Stimulated activated memory B cell treated with anti-CD40 and anti-IgM and Interleukin-4, amounts not matched to agents 10 μg/mL and 1 μg/mL and 100 μg/mL, for 72 hours (primary cell): ENCODE results near the gene PBOV1.

ENCODE experiments used
- ATAC-seq: fragments of 150-1000 bp; cut with Tn5 transposase; 2 replicates; pipeline ENCODE4 v1.10.0; 2021
- H3K27ac Mint-ChIP-seq: one replicate; pipeline ENCODE4 v1.8.0; 2022; ENCODE audit warnings: mild to moderate bottlenecking, mixed read lengths
- H3K27me3 Mint-ChIP-seq: one replicate; pipeline ENCODE4 v1.8.0; 2022; ENCODE audit warnings: mixed read lengths
- H3K36me3 Mint-ChIP-seq: one replicate; pipeline ENCODE4 v1.8.0; 2022; ENCODE audit warnings: mixed read lengths
- H3K4me1 Mint-ChIP-seq: one replicate; pipeline ENCODE4 v1.8.0; 2022; ENCODE audit warnings: mixed read lengths
- H3K4me3 Mint-ChIP-seq: one replicate; pipeline ENCODE4 v1.8.0; 2022; ENCODE audit warnings: mild to moderate bottlenecking, moderate library complexity, mixed read lengths
- H3K9me3 Mint-ChIP-seq: one replicate; pipeline ENCODE4 v1.8.0; 2022; ENCODE audit warnings: mixed read lengths

PBOV1 gene

GRCh38 chr6:138245751-138246150 lies 27.5 kb upstream of the PBOV1 start:
- Mint-ChIP-seq H3K27me3 (peaks cover 14% of the 10 kb centered on the region), H3K36me3 (no peaks in the 10 kb centered on the region), H3K4me3 (no peak overlapping the region), H3K27ac (no peak overlapping the region), H3K4me1 (no peaks in the 10 kb centered on the region), H3K9me3 (no peaks in the 10 kb centered on the region)
- no peak for ATAC-seq

DNA sequence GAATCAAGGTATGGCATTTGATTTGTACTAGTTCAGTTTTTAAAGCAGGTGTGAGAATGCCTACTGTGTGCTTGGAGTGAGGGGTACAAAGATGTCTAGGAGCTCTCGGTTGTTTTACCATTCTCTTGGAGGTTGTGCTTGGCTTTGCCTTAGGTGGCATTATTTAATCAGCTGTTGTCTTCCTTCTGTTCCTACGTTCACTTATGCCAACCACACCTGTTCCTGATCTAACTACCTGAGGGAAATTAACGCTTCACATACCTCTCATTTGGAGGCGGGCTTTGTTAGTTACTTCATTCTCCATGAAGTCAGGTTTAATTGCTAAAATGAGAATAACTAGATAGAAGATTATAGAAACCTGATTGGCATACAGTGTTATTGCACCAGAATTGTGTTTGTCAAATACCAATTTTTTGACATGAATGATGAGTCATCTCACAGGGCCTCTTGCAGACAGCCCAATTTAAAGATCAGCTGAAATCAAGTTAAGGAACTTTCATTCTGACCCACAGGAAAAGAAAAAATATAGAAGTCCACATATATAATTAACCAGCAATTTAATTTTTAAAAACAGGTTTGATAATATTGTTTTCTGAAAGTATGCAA lies 24.8 kb upstream of the PBOV1 start:
- peaks cover 14% of the 10 kb centered on the region for H3K27me3 Mint-ChIP-seq
- no peak overlapping the region for H3K4me3 Mint-ChIP-seq
- no peaks in the 10 kb centered on the region for H3K36me3 Mint-ChIP-seq
- no peaks in the 10 kb centered on the region for H3K9me3 Mint-ChIP-seq
- no peak for ATAC-seq
- no peak overlapping the region for H3K27ac Mint-ChIP-seq
- H3K4me1 Mint-ChIP-seq: no peaks in the 10 kb centered on the region

GRCh38 chr6:138241934-138242333 lies 23.6 kb upstream of the PBOV1 start:
- no peaks in the 10 kb centered on the region for H3K36me3 Mint-ChIP-seq
- no peaks in the 10 kb centered on the region for H3K4me1 Mint-ChIP-seq
- peaks cover 14% of the 10 kb centered on the region for H3K27me3 Mint-ChIP-seq
- no peak for ATAC-seq
- no peak overlapping the region for H3K27ac Mint-ChIP-seq
- H3K4me3 Mint-ChIP-seq: no peak overlapping the region
- H3K9me3 Mint-ChIP-seq: no peaks in the 10 kb centered on the region

DNA sequence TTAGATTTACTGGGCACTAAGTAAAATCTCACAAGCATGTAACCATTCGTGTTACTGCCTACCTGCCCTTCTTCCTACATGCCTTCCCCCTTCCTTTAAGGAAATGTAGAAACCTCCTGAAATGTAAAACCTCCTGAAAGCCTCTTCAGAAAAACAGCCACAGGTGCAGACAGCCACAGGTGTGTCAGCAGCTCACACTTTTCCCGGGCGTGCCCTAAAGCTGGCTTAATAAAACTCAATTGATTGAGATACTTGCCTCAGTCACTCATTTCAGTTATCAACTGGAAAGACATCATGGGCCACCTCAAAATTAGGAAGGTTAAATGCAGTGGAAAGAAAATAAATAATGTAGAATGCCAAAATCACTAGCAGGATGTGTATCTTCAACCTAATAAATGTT lies 23.1 kb upstream of the PBOV1 start:
- no peaks in the 10 kb centered on the region for H3K9me3 Mint-ChIP-seq
- ATAC-seq: no peak

DNA sequence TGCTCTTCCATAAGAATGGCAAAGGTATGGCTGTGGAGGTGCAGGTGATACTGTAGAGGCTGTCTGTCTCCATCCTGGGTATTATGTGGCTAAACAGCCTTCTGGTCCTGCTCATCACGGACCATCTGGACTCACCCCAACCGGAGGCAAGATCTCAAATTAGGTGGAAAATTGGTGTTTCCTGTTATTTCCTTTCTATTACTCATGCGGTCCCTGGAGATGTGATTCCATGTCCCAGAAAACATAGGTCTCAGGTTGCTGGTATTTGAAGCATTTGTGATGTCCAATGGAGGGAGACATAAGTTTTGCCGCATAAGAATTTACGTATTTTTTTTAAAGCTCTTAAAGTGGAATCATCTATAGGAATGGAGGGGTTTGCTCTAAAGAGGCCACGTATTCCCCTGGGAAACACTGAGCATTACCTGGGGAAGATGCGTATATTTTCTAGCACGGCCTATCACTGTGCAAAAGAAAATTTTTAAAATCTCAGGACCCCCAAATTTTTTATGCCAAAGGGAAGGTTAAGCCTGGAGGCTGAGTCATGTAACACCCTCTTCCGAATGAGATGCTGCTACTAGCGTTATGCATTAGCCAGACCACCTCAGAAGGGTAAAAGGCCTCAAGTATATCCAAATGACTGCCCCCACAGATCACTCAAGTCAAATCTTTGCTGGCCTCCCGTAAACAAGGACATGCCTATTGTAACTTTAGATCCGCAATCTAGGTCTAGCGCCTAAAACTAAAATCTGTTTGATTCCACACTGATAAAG lies 22.4 kb upstream of the PBOV1 start:
- ATAC-seq: no peak
- Mint-ChIP-seq H3K27ac (no peak overlapping the region), H3K9me3 (no peaks in the 10 kb centered on the region), H3K4me3 (no peak overlapping the region), H3K4me1 (no peaks in the 10 kb centered on the region), H3K36me3 (no peaks in the 10 kb centered on the region), H3K27me3 (peaks cover 14% of the 10 kb centered on the region)

More for the DNA sequence above, 23.1 kb upstream of the PBOV1 start:
- no peaks in the 10 kb centered on the region for H3K4me1 Mint-ChIP-seq
- peaks cover 14% of the 10 kb centered on the region for H3K27me3 Mint-ChIP-seq
- H3K36me3 Mint-ChIP-seq: no peaks in the 10 kb centered on the region
- no peak overlapping the region for H3K27ac Mint-ChIP-seq
- no peak overlapping the region for H3K4me3 Mint-ChIP-seq

GRCh38 chr6:138239774-138240173 lies 21.5 kb upstream of the PBOV1 start:
- Mint-ChIP-seq H3K27me3 (peaks cover 14% of the 10 kb centered on the region), H3K27ac (no peak overlapping the region)

GRCh38 chr6:138238368-138238767 lies 20.1 kb upstream of the PBOV1 start:
- no peak for ATAC-seq
- no peak overlapping the region for H3K4me3 Mint-ChIP-seq
- H3K27me3 Mint-ChIP-seq: peaks cover 19% of the 10 kb centered on the region
- no peaks in the 10 kb centered on the region for H3K36me3 Mint-ChIP-seq
- no peaks in the 10 kb centered on the region for H3K4me1 Mint-ChIP-seq
- H3K9me3 Mint-ChIP-seq: no peaks in the 10 kb centered on the region
- H3K27ac Mint-ChIP-seq: no peak overlapping the region

More at GRCh38 chr6:138239774-138240173, 21.5 kb upstream of the PBOV1 start:
- H3K36me3 Mint-ChIP-seq: no peaks in the 10 kb centered on the region
- H3K9me3 Mint-ChIP-seq: no peaks in the 10 kb centered on the region
- no peak for ATAC-seq
- H3K4me3 Mint-ChIP-seq: no peak overlapping the region
- H3K4me1 Mint-ChIP-seq: no peaks in the 10 kb centered on the region

DNA sequence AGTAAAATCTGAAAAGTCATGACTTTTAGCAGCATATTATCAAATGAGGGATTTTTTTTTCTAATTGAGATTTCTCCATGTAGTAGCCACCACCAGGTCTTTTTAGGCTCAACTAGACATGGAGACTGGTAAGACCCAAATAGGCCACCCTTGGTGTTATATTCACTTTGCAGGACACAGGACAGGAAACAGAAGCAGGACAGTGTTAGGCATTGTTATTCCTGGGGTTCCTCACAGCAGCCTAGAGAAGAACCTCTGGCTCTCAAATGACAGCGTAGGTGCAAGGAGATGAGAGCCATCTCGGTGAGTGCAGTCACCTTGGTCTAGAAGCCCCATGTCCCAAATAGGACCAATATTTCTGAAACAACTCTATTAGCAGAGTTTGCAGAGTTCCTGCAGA lies 19.2 kb upstream of the PBOV1 start:
- no peak for ATAC-seq
- H3K36me3 Mint-ChIP-seq: no peaks in the 10 kb centered on the region
- H3K27ac Mint-ChIP-seq: no peak overlapping the region
- H3K4me3 Mint-ChIP-seq: no peak overlapping the region
- no peaks in the 10 kb centered on the region for H3K9me3 Mint-ChIP-seq
- no peaks in the 10 kb centered on the region for H3K4me1 Mint-ChIP-seq
- H3K27me3 Mint-ChIP-seq: peaks cover 18% of the 10 kb centered on the region

- Mint-ChIP-seq H3K9me3 (no peaks in the 10 kb centered on the region), H3K4me3 (no peak overlapping the region), H3K4me1 (peaks cover 5% of the 10 kb centered on the region), H3K27ac (no peak overlapping the region), H3K36me3 (no peaks in the 10 kb centered on the region), H3K27me3 (peaks cover 14% of the 10 kb centered on the region)
- no peak for ATAC-seq
Observed at GRCh38 chr6:138235693-138236092, 17.4 kb upstream of the PBOV1 start.

DNA sequence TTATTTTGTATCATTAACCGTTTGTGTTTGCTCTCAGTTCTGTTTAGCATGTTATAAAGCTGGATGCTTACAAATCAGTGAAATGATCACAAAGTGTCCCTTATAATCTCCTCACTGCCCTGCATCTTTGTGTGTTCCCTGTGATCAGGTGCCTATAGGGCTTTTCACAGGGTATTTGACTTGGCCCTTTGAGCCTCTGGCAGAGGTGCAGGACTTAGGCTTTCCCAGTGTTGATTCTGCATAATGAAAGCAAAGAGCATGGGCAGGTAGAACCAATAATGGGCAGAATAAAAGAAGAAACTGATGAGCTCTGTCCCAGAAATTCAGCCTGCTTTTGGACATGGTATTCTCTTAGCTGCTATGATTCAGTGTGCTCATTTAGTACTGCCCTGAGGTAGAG lies 16.9 kb upstream of the PBOV1 start:
- ATAC-seq: no peak
- Mint-ChIP-seq H3K9me3 (no peaks in the 10 kb centered on the region), H3K4me1 (peaks cover 5% of the 10 kb centered on the region), H3K27ac (no peak overlapping the region), H3K36me3 (no peaks in the 10 kb centered on the region), H3K4me3 (no peak overlapping the region), H3K27me3 (peaks cover 14% of the 10 kb centered on the region)

DNA sequence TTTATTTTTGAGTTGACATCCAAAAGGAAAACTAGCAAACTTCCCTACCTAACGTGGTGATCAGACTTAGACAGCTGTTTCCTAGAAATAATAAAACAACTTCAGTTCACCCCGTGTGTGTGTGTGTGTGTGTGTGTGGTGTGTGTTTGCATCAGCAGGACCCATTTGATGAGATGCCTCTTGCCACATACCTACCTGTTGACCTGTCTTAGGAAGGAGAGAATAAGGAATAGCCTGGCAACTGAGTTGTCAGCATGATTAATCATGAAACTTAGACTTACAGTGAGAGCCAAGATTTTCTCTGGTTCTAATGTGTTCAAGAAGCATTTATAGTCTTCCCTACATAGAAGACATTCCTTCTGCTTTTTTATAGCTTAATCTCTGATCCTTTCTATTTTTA lies 16.1 kb upstream of the PBOV1 start:
- no peaks in the 10 kb centered on the region for H3K9me3 Mint-ChIP-seq
- H3K27ac Mint-ChIP-seq: no peak overlapping the region
- peaks cover 14% of the 10 kb centered on the region for H3K27me3 Mint-ChIP-seq
- no peak overlapping the region for H3K4me3 Mint-ChIP-seq
- ATAC-seq: no peak
- no peaks in the 10 kb centered on the region for H3K36me3 Mint-ChIP-seq
- H3K4me1 Mint-ChIP-seq: peaks cover 5% of the 10 kb centered on the region

GRCh38 chr6:138231381-138231886 lies 13.1 kb upstream of the PBOV1 start:
- Mint-ChIP-seq H3K4me1 (peaks cover 5% of the 10 kb centered on the region), H3K27me3 (peaks cover 30% of the 10 kb centered on the region), H3K27ac (no peak overlapping the region), H3K4me3 (no peak overlapping the region), H3K36me3 (no peaks in the 10 kb centered on the region), H3K9me3 (no peaks in the 10 kb centered on the region)
- ATAC-seq: no peak

DNA sequence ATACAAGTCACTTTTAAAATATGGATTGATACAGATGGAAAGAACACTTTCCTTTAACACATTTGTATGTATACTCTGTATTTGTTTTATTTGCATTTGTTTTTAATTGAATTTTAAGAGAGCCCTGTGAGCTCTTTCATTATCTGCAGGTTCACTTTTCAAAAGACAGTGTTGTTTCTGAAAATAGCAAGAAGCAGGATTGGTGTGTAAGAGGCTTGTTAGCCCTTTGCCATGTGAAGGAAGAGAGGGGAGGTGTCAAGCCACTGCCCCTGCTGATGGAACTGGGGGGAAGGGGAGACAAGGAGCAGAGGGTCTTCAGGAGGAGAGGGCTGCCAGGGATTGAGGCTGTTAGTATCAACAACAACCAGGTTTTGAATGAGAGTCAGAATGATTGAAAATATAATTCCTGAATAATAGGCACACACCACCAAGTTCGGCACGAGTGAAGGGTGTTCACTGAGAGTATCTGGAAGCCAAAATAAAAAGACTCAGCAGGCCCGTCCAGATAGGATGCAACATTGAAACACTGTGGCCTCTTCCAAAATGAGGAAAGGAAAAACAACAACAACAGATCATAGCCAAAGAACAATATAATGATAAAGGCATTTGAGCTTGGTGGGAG lies 12.6 kb upstream of the PBOV1 start:
- Mint-ChIP-seq H3K27ac (no peak overlapping the region), H3K4me3 (no peak overlapping the region), H3K36me3 (no peaks in the 10 kb centered on the region), H3K4me1 (peaks cover 5% of the 10 kb centered on the region), H3K9me3 (no peaks in the 10 kb centered on the region), H3K27me3 (peaks cover 34% of the 10 kb centered on the region)
- no peak for ATAC-seq

GRCh38 chr6:138230221-138230620 lies 11.9 kb upstream of the PBOV1 start:
- ATAC-seq: no peak
- Mint-ChIP-seq H3K4me1 (peaks cover 5% of the 10 kb centered on the region), H3K27ac (no peak overlapping the region), H3K27me3 (peaks cover 34% of the 10 kb centered on the region), H3K36me3 (no peaks in the 10 kb centered on the region), H3K9me3 (no peaks in the 10 kb centered on the region), H3K4me3 (no peak overlapping the region)

- H3K36me3 Mint-ChIP-seq: no peaks in the 10 kb centered on the region
- no peak overlapping the region for H3K27ac Mint-ChIP-seq
- ATAC-seq: no peak
- no peaks in the 10 kb centered on the region for H3K9me3 Mint-ChIP-seq
- peaks cover 34% of the 10 kb centered on the region for H3K27me3 Mint-ChIP-seq
- no peak overlapping the region for H3K4me3 Mint-ChIP-seq
- H3K4me1 Mint-ChIP-seq: peaks cover 5% of the 10 kb centered on the region
Observed at GRCh38 chr6:138229663-138230179, 11.4 kb upstream of the PBOV1 start.
